Kidney (tissue), 14 donors: Measurements from ENCODE around the gene TSPAN12. TPM values are rescaled to one million over a fixed set of nuclear protein-coding genes. Genes with fewer than 3 reads are reported as not detected.

ENCODE experiments used
- DNase-seq, 5 donors: peaks; one replicate each; pipeline ENCODE4 v3.0.0-alpha.2; 2013 to 2020
- FAIRE-seq: peaks from 2 replicates; lab custom pipeline; 2012; peaks lifted over from hg19 to GRCh38; lab: Jason Lieb, UNC
- H3K27ac ChIP-seq, 2 donors: one replicate each; pipeline ENCODE4 v1.7.0; 2013; ENCODE audit warnings: low read depth in 2 of 2, low read length in 2 of 2, inconsistent platforms in 1 of 2
- H3K27me3 ChIP-seq: one replicate; pipeline ENCODE4 v1.7.1; 2013; ENCODE audit warnings: low read length, inconsistent platforms; ENCODE audit not compliant: control insufficient read depth, insufficient read depth
- H3K36me3 ChIP-seq, 3 donors: one replicate each; pipeline versions ENCODE4 v1.7.0 to v1.7.1; 2013; ENCODE audit warnings: low read length in 3 of 3, control low read depth in 1 of 3, inconsistent platforms in 1 of 3; ENCODE audit not compliant: insufficient read depth in 3 of 3, control insufficient read depth in 2 of 3
- H3K4me1 ChIP-seq, 3 donors: one replicate each; pipeline versions ENCODE4 v1.7.0 to v1.7.1; 2013; ENCODE audit warnings: low read length in 3 of 3, inconsistent platforms in 1 of 3, low read depth in 1 of 3; ENCODE audit not compliant: control insufficient read depth in 2 of 3, insufficient read depth in 2 of 3
- H3K4me3 ChIP-seq, 3 donors: one replicate each; pipeline versions ENCODE4 v1.7.0 to v1.8.1; 2013; ENCODE audit warnings: low read length in 3 of 3, control low read depth in 1 of 3, inconsistent platforms in 1 of 3
- H3K9ac ChIP-seq, 3 donors: one replicate each; pipeline versions ENCODE4 v1.7.0 to v1.7.1; 2013; ENCODE audit warnings: low read length in 3 of 3, control low read depth in 1 of 3, inconsistent platforms in 1 of 3
- H3K9me3 ChIP-seq, 3 donors: one replicate each; pipeline versions ENCODE4 v1.7.0 to v1.7.1; 2013; ENCODE audit warnings: low read length in 3 of 3, control low read depth in 1 of 3, inconsistent platforms in 1 of 3; ENCODE audit not compliant: control insufficient read depth in 2 of 3, insufficient read depth in 1 of 3
- CTCF ChIP-seq: IDR thresholded peaks from 3 replicates; pipeline ENCODE4 v1.5.1; 2012; ENCODE audit warnings: mild to moderate bottlenecking, moderate library complexity, borderline replicate concordance; ENCODE audit not compliant: insufficient read depth; ENCODE audit errors: extremely low read depth
- intact Hi-C: fragments of 100-400 bp; cut with DNase I; formaldehyde crosslinking; loops from one replicate; pipeline ENCODE4 v1.11.1; 2022
- polyA plus RNA-seq: library from polyadenylated mRNA; stranded (reverse); fragments of 350-450 nt; fragmentation: Illumina TruSeq; extraction: RNeasy Lipid Tissue Mini Kit (QIAGEN cat#74804); gene quantifications from one replicate; pipeline ENCODE4 v1.2.3, GENCODE V29; 2014; ENCODE audit warnings: low read depth, low replicate concordance; ENCODE audit not compliant: insufficient read depth
- total RNA-seq: library from RNA; stranded (reverse); fragmentation: NEBNext Ultra II Directional; extraction: Animal tissue kit (Norgen Biotek cat#: 25700); gene quantifications from one replicate; pipeline ENCODE4 v1.2.1, GENCODE V29; 2021
- donor health status: control.
- donor health status: control.
- donor health status: control.
- donor health status: control.
- donor health status: control.
- donor health status: DM: yes; HTN: yes; CAD: no.
- donor health status: Normal renal cell carcinoma (clear cell type).

TSPAN12 gene
- total and polyA plus RNA-seq, 2 donors from 2014 or later, result 44.2 to 76.5 TPM

GRCh38 chr7:120813546-120814252 is 44.2 kb downstream of the TSPAN12 start:
- FAIRE-seq (no peak), DNase-seq (no peak)
- Histone ChIP-seq H3K27ac (no peak overlapping the region), H3K9me3 (no peaks in the 10 kb centered on the region), H3K4me1 (no peaks in the 10 kb centered on the region), H3K9ac (no peak overlapping the region), H3K27me3 (no peaks in the 10 kb centered on the region), H3K36me3 (no peaks in the 10 kb centered on the region), H3K4me3 (no peak overlapping the region)
- TF ChIP-seq CTCF, result no peak
- intact Hi-C loops, result no loop called here

- Histone ChIP-seq H3K9ac (no peak overlapping the region), H3K4me1 (no peaks in the 10 kb centered on the region), H3K27ac (no peak overlapping the region), H3K27me3 (no peaks in the 10 kb centered on the region), H3K9me3 (no peaks in the 10 kb centered on the region), H3K36me3 (no peaks in the 10 kb centered on the region), H3K4me3 (no peak overlapping the region)
- FAIRE-seq (no peak), DNase-seq (peak in 1 of 5 donors; percentile 29)
- no peak for TF ChIP-seq CTCF
- intact Hi-C loops, result no loop called here
These were observed 44.9 kb downstream of the TSPAN12 start for GRCh38 chr7:120813089-120813488.

- DNase-seq (no peak), FAIRE-seq (no peak)
- H3K27ac ChIP-seq, result no peak overlapping the region
- H3K4me3 ChIP-seq, result no peak overlapping the region
- H3K36me3 ChIP-seq, result no peaks in the 10 kb centered on the region
- H3K9ac ChIP-seq, result no peak overlapping the region
- no peaks in the 10 kb centered on the region for H3K9me3 ChIP-seq
- no peak for TF ChIP-seq CTCF
- intact Hi-C loops, result loop anchor here (10.0 kb wide), 1 partner anchor 136 kb away; no protein-coding TSS in a partner anchor
- peaks cover 0 to 12% (median 2%) of the 10 kb centered on the region in 3 donors for H3K4me1 ChIP-seq
- H3K27me3 ChIP-seq, result no peaks in the 10 kb centered on the region
These were observed 48.7 kb downstream of the TSPAN12 start for GRCh38 chr7:120809260-120809659.
